GM19351 (cell line): Measurements from ENCODE around the gene RPL5.

Source experiments
- ATAC-seq: cut with Tn5 transposase; IDR thresholded peaks from one replicate; pipeline ENCODE4 v1.9.1; 2021; ENCODE audit warnings: mild to moderate bottlenecking, moderate library complexity; ENCODE audit not compliant: unreplicated experiment

The RPL5 gene

DNA sequence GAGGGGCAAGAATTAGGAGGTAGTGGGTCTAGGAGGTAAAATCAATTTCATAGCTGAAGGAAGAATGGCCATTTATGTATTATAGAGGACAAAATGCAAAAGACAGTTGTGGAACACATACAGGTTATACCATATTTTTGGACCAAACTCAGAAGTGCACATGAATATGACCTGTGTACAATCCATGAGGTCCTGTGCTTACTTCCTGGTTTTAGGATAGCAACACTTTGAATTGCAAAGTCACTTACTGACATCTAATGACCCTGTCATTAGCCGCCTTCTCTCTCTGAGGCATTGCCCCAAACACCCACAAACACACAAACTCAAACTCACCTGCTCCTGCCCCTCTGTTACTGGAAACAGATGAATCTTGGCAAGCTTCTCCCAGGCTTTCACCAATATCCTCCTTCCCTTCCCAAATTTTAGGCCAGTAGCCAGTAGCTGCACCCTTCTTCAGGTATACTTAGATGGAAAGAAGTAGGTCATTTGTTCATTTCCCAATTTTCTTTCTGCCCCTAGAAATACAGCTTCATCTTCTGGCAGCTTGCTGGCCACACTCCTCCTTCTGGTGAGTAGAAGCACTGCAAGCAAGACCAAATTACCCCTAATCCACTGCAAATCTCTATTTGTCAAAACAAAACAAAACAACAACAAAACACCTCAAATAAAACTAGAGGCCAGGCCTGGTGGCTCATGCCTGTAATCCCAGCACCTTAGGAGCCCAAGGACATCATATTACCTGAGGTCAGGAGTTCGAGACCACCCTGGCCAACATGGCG lies 13.7 kb upstream of the RPL5 start:
- peak; percentile 77 for ATAC-seq

GRCh38 chr1:92820024-92820423 lies 11.8 kb upstream of the RPL5 start:
- no peak for ATAC-seq

DNA sequence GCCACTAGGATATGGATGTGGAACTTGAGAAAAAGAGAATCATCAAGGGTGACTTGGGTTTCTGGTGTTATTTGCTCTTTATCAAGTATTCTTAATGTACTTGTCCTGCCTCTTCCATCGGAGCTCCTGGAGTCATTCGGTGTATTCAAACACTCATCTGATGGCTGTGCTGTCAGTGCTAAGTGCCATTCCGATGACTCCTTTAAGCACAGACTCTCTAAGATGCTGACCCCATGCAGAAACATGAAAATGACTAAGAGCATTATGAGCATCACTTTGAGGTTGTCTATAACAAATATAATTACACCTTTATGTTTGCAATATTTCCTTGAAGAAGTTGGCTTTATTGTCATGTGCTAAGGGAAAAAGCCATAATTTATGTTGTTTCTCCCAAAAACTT lies 11.3 kb upstream of the RPL5 start:
- no peak for ATAC-seq

GRCh38 chr1:92822879-92823278 lies 9.0 kb upstream of the RPL5 start:
- ATAC-seq = no peak

DNA sequence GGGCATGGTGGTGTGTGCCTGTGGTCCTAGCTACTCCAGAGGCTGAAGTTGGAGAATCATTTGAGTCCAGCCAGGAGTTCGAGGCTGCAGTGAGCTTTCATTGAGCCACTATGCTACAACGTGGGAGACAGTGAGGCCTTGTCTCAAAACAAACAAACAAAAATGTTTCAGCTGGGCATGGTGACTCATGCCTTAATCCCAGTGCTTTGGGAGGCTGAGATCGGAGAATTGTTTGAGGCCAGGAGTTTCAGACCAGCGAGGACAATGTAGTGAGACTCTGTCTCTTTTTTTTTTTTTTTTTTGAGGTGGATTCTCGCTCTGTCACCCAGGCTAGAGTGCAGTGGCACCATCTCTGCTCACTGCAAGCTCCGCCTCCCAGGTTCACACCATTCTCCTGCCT lies 5.0 kb upstream of the RPL5 start:
- ATAC-seq = no peak

GRCh38 chr1:92831368-92831761 lies 475 bp upstream of the RPL5 start:
- ATAC-seq = peak; percentile 3

DNA sequence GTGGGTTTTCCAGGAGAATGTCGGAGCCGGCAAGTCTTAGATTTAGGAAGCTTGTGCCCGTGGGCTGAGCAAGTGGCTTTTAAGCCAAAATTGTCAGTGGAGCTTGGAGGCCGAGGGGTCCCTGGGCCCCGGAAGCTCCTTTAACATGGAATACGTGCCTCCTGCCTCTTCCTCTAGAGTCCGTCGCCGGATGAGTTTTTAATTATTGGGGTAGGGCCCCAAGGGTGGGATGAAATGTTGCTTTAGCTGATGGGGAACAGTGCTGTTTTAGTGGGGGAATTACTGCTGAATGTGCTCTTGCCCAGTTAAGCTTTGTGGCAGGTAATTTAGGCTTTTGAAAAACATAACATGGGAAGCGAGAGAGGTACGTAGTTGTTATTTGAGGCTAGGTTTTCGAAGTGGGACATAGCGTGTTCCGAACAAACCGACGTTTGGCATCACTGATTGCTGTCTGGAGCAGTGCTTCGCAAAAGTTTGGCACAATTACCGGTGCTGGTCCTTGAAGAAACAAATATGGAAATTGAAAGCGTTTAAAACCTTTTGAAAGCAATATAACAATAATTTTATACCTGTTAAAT lies 786 bp downstream of the RPL5 start:
- no peak for ATAC-seq

DNA sequence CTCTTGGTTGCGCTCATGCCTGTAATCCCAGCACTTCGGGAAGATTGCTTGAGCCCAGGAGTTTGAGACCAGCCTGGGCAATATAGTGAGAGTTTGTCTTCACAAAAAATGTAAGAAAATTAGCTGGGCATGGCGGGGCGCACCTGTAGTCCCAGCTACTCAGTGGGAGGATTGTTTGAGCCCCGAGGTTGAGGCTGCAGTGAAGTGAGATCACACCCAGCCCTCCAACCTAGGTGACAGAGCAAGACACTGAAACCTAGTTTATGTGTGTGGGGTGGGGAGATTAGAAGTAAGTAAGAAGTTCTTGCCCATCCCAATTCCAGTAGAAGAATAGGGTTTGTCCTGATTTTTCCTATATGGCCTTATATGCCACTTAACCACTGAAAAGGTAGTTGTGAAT lies 2.0 kb downstream of the RPL5 start:
- no peak for ATAC-seq

DNA sequence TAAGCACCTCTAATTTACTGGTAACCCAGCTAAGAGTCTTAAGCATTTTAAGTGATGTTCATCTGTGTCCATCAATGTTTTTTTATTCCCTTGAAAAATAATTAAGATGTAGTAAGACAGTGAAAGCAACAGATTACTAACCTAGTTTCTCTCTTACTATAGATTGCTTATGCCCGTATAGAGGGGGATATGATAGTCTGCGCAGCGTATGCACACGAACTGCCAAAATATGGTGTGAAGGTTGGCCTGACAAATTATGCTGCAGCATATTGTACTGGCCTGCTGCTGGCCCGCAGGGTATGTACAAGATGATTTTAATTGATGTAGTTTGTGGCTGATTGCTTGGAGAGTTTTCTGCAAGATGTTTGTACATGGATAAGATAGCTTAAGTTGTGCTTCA lies 2.8 kb downstream of the RPL5 start:
- no peak for ATAC-seq

- no peak for ATAC-seq
These were observed 5.2 kb downstream of the RPL5 start for GRCh38 chr1:92837062-92837461.

GRCh38 chr1:92838519-92838918 lies 6.7 kb downstream of the RPL5 start:
- ATAC-seq = no peak

DNA sequence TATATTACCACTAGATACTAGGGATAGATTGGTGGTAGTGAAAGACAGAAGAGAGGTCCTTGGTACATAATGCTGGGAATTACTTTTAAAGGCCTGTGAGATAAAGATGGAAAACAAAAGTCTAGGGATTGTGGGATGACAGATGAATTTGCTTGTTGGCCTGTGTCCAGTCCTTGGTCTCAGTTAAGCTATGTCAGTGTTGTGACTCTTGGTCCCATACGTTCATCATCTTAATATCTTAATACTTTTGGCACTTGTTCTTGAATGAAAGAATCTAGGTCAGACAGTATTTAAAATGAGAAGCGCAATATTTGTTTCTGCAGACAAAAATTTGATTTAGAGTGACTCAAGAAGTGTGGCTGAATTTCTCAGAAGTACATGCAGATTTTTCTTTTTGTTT lies 7.6 kb downstream of the RPL5 start:
- ATAC-seq = no peak

DNA sequence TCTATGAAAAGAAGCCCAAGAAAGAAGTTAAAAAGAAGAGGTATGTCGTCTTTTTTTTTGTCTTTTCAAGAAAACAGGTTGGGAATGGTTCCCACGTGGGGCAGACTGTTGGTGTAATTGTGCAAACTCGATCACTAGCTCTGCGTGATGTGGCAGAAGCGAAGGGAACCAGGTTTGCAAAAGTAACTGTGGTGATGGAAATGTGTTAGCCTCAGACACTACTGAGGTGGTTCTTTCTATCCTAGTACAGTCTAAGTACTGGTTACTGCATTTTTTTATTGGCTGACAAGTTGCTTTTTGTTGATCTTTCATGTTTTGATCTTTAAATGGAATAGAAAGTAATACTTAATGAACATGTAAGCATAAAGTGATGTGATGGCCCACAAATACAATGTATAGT lies 8.8 kb downstream of the RPL5 start:
- no peak for ATAC-seq

DNA sequence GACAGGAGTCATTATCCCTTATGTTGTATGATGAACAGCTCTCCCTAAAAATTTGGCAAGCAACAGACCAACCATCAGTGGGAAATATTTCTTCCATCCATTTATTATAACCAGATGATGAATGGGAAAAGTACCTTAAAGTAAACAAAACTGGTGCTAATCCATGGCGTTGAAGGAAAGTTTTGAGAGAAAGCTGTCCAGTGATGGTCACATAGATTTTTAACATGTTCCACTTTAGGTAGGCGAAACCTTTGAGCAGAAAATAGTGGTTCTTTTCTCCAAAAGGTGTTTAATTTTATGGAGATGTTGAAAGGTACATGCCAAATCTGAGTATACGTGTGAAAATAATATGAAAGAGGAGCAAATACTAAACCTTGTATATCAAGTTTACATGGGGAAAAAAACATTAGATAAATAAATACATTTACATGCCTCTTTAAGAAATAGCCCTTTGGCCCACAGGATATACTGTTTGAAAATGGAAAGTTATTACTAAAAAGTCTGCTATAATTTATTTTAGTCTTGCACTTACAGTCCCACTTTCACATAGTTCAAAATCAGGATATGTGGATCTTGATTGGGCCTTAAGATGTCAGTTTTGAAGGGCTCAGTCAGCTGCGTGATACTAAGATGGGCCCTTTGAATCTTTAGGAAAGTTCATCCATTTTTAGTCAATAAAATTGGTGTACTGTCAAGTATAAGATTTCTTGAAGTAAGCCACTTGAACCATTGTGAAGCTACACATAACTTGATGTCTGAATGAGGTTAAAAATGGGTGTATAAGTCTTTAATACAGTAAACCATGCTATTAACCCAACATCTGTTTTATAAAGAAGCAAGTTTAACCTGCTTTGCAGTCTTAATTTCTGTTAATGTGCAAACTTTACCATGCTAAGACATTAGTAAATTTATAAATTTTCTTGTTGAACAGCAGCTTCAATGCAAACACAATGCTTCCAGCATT lies 10.5 kb downstream of the RPL5 start:
- no peak for ATAC-seq

DNA sequence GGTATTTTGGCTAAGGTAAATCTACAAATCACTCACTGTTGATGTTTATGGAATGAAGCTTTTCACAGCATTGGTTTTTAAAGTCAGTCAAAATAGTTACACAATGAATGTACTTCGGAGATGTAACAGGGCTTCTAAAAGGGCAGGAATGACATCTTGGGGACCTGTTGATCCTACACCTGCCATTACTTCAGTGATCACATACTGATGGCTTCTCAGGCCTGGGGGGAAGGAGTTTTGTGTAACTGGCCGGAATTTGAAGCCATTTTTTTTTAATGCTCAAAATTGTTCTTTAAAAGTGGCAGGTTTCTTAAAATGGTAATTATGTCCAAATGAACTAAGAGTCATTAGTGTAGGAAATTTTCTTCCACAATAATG lies 11.2 kb downstream of the RPL5 start:
- ATAC-seq = no peak

DNA sequence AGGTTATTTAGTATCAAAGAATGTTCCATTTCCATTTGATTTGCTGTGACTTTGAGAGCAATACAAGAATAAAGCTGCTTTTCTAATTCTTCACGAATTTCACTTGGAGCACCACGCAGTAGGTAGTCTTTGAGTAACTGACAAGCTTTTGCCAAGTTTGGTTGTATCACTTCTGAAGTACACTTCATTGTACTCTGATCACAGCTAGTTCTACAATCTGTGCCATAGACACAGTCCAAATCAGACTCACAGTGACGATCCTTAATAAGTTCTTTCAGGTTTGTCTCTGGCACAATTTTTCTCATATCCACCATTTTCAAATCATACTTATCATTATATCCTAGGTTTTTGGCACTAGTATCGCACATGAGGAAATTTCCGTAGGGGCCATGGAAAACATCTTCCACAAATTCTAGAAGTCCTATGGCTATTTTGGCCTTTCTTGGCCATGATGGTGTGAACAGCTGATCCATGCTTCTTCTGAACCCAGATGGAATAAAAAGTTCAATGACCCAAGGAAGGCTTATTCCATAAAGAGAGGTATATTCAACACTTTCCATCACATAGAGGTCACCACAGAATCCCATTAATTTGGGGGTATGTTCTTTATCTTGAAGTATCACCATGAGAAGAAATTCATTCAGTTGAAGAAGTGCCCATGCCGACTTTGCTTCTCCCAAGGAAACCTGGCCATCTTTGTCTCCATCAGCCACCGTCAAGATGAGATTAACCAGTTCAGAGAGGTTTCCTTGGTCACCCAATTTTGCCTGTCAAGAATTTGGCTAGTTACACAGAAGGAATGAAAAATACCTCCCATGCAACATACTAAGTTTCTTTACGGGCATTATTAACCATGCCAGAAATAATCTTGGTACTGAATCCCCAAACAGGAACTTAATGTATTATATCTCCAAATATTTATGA lies 11.9 kb downstream of the RPL5 start:
- no peak for ATAC-seq

DNA sequence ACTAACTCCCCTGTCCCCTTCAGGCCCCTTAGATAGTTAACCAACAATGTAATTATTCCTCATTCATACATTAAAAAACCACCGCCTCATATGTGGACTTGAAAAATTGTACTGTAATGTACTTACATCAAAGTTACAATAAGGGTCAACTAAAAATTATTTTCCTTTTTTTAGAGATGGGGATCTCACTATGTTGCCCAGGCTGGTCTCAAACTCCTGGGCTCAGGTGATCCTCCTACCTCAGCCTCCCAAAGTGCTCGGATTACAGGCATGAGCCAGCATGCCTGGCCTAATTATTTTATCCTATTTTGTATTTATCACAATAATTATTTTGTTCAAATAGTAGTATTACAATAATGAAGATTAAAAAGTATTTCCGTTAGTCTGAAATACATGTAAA lies 12.6 kb downstream of the RPL5 start:
- no peak for ATAC-seq

GRCh38 chr1:92845908-92846307 lies 14.1 kb downstream of the RPL5 start:
- ATAC-seq = no peak

- no peak for ATAC-seq
These were observed 16.4 kb downstream of the RPL5 start for GRCh38 chr1:92848201-92848600.

DNA sequence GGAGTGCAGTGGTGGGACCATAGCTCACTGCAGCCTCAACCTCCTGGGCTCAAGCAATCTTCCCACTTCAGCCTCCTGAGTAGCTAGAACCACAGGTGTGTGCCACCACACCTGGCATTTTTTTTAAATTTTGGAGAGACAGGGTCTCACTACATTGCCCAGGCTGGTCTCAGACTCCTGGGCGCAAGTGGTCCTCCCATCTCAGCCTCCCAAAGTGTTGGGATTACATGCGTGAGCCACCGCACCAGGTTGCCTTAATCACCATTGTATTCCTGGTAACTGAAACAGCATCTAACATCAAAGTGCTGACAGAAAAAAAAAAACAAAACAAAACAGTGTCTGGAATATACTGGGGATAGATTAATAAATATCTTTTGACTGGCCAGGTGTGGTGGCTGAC lies 18.2 kb downstream of the RPL5 start:
- ATAC-seq = no peak

GRCh38 chr1:92851729-92852128 lies 19.9 kb downstream of the RPL5 start:
- no peak for ATAC-seq
